Stimulated activated CD4-positive, alpha-beta T cell treated with anti-CD3 and anti-CD28 coated beads, TNF-alpha, amount 100 ng/mL, for 48 hours (primary cell): ENCODE measurements around the gene ARHGEF7.
A peak's percentile ranks its signal among the peaks of the same experiment; 100 is the strongest.
"Not testable (repeated sequence)": the region's sequence is repeated elsewhere in the genome, so short reads cannot be mapped to it uniquely, and the experiment has no call there.

ENCODE experiments used
- DNase-seq, 3 donors: peaks; one replicate each; pipeline ENCODE4 v3.0.0-alpha.2; 2020; ENCODE audit warnings: low read depth in 3 of 3

ARHGEF7 gene

DNA sequence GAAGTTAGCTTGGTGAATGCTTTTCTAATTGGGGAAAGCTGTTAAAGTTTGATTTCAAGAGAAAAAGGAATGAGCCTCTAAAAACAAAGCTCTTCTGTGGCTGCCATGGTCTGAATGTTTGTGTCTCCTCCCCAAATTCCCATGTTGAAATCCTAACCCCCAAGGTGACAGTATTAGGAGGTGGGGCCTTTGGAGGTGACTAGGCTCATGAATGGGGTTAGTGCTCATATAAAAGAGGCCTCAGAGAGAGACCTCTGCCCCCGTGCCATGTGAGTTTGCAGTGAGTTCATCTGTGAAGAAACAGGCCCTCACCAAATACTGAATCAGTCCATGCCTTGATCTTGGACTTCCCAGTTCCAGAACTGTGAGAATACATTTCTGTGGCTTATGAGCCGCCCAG, 56.5 kb downstream of the ARHGEF7 start:
- DNase-seq: no peak

DNA sequence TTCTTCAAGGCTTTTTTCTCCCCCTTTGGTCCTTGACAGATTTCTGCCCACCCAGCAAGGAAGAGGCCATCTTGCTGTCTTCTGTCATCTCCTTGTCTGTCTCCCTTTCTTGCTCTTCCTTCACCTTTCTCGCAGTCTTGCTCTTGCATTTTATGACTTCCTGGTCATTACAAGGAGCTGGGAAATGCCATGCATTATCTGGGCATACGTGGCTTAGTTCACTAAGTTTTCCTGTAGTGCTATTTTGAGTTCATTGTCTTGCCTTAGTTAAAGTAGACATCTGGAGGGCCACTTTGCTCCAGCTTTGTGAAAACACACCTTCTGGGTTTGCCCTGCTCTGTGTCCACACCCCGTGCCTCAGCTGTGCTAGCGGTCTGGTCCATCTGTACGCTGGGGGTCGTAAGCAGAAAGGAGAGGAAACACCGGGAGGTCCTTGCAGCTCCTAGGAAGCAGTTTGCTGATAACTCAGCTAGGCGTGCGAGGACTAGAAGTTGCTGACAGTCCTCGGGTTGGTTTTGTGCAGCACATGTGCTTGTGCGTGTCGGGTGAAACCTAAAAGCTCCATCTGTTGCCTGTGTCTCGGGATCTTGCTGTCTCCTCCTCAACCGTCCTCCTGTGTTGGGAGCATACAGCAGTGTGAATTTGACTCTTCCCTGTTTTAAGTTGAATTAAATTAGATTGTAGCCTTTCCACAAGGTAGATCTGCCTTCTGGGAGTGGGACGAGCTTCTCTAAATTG, 59.4 kb downstream of the ARHGEF7 start:
- DNase-seq: no peak

DNA sequence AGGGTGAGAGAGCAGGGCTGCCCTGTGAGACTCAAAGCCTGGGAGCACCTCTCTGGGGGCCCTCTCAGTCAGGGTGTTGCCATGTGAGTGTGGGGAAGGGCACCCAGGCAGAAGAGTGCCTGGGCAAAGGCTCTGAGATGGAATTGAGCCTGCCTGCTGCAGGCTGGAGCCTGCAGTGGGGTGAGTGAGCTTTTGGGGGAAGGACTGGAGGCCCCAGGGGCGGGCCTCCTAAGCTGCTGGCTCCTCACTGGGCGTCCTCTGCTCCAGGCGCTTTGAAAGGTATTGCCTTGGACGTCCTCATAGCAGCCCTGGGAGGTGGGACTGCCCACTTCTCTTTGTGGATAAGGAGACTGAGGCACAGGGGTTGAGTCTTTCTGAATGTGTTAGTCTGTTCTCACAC, 60.3 kb downstream of the ARHGEF7 start:
- DNase-seq: no peak

DNA sequence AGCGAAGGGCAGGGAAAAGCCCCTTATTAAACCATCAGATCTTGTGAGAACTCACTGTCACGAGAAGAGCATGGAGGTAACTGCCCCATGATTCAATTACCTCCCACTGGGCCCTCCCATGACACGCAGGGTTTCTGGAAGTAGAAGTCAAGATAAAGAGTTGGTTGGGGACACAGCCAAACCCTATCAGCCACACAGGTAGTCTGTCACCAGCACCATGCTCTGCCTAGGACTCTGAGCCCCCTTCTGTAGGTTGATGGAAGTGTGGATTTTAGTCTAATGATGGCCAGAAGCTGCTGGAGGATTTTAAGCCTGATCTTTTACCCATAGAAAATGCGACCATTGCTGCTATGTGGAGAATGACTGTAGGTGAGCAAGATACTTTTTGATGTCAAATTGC, 60.8 kb downstream of the ARHGEF7 start:
- no peak for DNase-seq

DNA sequence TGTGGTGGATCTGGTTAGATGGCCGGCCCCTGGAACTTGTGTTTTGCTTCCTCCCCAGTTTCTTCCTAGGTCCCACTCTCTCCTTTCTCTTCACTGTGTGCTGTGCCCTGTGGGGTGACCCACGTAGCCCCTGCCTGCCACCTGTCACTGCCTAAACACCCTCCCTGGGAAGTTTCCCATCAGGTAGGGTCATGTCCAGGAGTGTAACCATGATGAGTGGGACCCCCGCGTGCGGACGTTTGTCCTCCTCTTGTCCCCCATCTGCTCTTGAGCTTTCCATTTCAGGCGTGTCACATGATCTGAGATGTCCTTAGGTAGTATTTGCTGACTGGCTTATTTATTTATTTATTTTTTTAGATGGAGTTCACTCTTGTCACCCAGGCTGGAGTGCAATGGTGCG, 61.3 kb downstream of the ARHGEF7 start:
- DNase-seq: no peak

DNA sequence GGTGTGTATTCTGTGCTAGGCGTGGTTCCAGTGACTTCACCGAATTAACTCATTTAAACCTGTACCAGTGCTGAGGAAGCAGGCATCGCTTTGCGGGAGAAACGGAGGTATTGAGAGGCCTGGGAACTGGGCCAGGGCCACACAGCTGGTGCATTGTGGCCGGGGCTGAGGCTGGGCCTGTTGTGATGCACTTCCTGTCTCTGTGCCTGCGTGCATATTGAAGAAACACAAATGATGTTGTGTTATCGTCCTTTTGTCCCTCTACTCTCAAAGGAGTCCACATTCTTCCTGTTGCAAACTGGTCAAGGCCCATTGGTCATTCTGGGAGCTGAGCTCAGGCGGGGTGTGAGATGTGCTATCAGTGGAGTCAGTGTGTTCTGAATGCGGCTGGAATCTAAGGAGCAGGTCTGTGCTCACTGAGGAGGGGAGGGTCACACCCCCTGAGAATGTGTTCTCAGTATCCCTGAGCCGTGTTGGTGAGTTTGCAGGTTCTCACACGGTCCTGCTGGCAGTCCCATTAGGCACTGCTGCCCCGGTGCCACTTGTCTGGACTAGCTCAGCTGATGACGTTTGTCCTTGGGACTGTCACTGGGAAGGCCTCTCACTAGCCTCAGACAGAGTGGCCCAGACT, 62.1 kb downstream of the ARHGEF7 start:
- no peak for DNase-seq

DNA sequence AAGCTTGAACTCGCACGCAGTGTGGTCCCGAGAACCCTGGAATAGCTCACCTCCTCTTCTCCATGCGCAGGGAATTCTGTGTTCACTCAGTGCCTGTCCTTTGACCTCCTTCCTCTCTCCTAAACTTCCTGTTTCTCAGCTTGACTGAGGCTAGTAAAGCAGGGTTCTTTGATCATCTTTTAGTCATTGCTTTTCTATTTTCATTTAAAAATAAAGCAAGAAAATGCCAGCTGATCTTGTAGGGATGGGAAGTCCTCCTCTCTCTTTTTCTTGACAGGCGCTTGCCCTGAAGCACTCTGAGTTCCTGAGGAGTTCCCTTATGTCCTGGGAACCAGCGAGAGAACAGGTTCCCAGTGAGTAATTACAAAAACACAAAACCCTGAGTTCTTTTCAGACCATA, 62.8 kb downstream of the ARHGEF7 start:
- DNase-seq: no peak

DNA sequence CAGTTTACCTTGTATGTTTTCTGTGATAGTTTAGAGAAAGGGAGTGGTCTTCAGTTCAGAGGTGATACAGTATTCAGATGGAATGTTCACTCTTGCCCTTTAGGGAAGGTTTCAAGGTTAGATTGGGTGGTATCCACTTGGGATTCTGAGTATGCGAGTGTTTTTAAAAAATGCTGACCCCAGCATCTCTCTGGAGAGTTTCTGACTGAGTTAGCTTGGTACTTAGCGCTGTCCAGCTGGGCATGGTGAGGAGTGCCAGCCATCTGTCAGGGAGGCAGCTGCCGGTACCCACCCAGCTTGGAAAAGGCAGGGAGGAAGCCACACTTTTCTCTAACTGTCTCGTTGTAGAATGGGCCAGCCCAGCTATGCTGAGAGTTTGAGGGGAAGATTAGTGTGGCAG, 63.3 kb downstream of the ARHGEF7 start:
- no peak for DNase-seq

DNA sequence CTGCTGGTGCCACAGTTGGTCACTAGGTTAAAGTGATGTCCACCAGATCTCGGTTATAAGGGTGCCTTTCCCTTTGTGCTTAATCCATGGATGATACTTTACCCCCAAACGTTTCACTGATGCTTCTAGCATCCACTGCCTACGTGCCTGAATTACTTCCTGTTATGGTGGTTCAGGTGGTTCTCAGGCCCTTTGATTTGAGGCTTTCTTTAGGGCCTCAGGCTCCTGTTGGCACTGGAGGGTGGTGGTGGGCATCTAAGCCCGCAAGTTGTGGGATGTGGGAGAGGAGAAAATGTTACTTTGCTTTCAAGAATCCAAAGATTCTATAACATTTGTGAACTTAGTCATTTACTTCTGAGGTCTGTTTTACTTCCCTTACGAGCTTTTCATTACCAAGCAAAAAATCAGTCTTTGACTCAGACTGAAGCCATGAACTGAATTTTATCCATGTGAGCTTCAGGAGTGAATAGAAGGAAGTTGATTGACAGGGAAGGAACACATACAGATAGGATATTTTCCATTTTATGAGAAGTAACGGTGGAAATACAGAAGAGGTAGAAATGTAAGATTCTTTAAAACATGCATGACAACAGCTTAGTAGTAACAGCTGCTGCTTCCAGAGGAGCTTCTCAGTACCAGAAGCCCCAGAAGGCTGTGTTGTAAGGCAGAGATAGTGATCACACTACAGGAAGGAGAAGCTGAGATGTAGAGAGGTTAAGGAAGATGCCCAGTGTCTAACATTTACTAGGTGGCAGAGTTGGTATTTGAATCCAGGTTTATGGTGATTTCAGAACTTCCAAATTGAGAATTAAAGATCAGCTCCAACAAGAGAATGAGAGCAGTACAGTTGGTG, 65.0 kb downstream of the ARHGEF7 start:
- DNase-seq: no peak

DNA sequence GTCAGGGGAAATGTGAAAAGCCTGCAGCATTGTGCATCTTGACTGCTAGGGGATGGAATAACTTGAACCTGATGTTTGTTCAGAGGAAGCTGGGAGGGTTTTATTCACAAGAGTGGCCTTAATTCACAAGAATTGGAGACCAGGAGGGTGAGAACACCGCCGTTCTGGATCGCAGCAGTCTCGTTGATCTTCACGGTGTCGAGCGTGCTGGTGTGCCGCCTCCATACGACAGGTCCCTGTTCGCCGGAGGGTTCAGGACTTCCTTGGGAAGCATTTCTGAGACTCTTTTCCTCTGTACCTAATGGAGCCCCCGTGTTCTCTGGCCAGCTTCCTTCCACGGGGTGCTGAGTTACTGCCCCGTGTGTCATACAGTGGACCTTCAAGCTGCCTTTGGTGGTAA, 66.9 kb downstream of the ARHGEF7 start:
- no peak for DNase-seq

DNA sequence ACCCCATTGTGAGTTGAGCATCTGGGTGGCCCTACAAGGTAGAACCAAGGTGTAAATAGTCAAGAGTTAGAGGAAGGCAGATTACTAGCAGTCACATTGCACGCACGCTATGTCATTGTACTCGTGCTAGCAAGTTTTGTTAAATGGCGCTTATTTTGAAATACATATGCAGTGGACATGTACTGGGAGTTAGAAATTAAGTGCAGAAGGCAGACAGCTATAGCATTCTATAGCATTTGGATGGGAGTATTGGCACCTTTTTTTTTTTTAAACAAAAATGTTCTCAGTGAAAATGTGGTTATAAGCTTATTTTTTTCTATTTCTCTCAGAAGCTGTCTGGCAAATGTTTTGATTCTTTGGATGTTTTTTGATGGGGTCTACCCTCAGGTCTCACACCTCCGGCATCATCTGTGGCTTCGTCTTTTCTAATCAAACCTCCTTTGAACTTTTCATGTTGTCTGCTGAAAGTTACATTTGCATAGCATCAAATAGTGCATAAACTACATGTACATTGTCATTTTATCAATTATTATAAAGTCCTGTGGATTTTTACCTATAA, 68.1 kb downstream of the ARHGEF7 start:
- no peak for DNase-seq

DNA sequence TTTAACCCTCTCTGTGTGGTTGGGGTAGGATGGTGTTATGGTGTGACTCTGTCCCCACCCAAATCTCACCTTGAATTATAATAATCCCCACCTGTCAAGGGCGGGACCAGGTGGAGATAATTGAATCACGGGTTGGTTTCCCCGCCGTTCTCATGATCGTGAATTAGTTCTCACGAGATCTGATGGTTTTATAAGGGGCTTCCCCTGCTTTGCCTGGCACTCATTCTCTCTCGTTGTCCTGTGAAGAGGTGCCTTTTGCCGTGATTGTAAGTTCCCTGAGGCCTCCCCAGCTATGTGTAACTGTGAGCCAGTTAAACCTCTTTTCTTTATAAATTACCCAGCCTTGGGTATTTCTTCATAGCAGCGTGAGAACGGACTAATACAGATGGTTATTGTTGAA, 68.8 kb downstream of the ARHGEF7 start:
- DNase-seq: no peak

DNA sequence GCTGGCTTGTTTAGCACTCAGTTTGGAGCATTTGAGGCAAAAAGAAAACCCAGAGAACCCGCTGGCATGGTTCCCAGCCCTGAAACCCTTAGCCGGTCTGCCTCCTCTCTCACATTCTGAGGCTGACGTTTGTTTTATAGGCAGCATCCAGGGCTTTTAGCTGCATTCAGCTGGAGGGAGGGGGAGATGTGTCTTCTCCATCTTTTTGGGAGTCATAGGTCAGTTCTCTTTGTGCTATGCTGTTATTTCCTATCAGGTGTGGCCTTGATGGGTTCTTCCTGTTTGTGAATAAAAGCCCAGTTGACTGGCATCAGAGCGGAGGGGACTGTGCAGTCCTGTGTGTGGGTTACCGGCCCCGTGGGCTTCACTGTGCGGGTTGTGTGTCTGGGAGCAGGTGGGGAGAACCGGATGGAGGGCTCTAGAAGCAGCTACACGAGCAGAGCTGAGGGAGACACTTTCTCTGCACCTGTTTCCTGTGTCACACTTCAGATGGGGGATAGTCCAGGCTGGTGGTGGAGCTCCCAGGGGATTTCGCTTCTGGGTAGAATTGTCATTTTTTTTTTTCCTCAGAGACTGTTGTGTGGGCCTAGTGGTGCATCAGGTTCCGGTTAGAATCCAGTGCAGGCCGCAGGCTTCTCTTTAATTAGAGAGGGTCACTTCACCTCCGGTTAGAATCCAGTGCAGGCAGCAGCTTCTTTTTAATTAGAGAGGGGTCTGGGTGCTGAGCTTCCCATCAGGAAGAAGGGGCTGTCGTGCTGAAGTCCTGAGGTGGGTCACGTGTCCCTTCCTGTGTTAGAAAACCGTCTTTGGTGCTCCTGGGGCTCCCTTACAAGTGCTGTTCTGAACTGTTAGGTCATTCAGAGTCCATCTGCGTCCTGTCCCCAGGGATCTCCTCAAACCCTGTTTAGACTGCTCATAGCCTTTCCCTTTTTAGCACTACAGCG, 69.6 kb downstream of the ARHGEF7 start:
- no peak for DNase-seq

DNA sequence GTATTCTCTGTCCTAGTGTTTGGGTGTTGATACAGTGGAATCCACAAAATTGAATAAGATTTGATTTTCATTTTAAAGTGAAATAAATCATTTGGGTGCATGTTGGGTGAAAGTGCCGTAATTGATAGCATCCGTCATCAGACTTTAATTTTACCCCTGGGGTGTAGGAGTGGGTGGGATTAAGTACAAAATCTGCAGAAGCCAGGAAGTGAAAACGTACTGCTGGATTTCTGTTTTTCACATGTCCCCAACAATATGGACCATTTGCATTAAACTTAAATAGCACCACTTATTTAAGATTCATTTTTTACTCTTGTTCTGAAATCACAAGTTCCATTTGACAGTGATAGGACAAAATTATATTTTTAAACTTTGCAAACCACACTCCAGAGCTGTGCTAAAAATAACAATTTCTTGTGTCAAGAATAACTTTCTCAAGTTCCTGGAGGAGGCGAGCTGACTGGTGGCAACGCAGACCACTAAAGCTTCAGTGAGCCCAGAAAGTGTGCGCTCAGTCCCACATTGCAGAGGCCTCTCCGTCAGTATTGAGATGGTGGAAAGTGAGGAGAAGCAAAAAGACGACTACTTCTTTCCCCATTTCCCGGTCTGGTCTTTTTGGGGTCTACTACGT, 71.3 kb downstream of the ARHGEF7 start:
- no peak for DNase-seq

DNA sequence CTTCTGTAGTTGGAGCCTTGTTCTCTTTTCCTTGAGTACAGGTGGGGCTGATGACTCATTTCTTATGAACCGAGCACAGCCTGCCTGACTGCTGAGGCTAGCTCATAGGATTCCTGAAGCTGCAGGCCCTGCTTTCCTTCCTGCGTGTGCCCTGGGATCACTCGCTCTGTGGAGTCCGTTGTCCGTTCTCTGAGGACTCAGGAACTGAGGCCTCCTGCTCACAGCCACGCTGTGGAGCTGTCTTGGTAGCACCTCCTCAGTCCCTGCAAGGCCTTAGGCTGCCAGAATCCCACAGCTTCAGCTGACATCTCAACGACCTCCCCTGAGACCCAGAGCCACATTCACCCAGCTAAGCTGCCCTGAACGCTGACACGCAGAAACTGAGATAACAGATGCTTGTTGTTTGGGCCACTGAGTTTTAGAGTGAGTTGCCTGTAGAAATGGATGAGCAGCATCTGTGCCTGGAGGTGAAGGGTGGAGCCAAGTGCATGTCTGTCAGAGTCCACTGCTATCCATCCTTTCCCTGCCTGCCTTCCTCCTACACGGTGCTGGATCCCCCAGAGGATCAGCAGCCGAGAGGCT, 72.9 kb downstream of the ARHGEF7 start:
- DNase-seq: no peak

DNA sequence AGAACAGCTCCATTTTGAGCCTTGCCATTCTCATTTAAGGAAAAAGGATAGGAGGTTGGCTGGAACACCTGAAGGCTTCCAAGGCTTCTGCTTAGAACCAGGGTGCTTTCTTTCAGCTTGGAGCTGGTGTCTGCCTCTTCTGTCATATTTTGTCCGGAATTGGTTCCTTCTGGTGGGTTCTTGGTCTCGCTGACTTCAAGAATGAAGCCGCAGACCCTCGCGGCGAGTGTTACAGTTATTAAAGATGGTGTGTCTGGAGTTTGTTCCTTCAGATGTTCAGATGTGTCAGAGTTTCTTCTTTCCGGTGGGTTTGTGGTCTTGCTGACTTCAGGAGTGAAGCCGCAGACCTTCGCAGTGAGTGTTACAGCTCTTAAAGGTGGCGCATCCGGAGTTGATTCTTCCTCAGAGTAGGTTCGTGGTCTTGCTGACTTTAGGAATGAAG, 74.0 kb downstream of the ARHGEF7 start:
- DNase-seq: peak; percentile 22 to 41 (median 27)

DNA sequence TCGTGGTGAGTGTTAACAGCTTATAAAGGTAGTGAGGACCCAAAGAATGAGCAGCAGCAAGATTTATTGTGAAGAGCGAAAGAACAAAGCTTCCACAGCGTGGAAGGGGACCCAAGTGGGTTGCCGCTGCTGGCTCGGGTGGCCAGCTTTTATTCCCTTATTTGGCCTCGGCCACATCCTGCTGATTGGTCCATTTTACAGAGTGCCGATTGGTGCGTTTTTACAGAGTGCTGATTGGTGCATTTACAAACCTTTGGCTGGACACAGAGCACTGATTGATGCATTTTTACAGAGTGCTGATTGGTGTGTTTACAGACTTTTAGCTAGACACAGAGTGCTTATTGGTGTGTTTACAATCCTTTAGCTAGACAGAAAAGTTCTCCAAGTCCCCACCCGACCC, 74.4 kb downstream of the ARHGEF7 start:
- DNase-seq: not testable (repeated sequence)

DNA sequence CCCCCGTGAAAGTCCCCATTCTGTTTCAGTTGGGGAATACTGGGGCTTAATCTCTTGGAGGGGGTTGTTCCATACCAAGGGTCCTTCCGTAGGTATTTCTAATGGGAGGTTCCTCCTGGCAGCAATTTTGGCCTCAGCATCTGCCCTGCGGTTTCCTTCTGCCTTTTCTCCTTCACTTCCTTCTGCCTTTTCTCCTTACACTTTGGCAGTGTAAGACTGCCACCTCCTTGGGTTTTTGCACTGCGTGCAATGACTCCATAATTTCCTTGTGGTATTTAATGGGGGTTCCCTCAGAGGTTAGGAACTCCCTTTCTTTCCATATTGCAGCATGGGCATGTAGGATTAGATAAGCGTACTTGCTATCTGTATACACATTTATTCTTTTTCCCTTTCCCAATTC, 78.1 kb downstream of the ARHGEF7 start:
- not testable (repeated sequence) for DNase-seq

DNA sequence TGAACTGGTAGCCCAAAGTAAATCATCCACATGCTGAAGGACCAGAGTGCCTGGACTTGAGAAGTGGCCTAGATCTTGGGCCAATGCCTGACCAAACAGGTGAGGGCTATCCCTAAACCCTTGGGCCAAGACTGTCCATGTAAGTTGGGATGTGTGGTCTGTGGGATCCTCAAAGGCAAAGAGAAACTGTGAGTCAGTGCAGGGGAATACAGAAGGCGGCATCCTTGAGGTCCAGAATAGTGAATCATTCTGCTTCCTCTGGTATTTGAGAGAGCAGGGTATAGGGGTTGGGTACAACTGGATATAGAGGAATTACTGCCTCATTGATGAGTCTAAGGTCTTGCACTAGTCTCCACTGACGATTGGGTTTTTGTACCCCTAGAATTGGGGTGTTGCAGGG, 79.5 kb downstream of the ARHGEF7 start:
- DNase-seq: not testable (repeated sequence)

DNA sequence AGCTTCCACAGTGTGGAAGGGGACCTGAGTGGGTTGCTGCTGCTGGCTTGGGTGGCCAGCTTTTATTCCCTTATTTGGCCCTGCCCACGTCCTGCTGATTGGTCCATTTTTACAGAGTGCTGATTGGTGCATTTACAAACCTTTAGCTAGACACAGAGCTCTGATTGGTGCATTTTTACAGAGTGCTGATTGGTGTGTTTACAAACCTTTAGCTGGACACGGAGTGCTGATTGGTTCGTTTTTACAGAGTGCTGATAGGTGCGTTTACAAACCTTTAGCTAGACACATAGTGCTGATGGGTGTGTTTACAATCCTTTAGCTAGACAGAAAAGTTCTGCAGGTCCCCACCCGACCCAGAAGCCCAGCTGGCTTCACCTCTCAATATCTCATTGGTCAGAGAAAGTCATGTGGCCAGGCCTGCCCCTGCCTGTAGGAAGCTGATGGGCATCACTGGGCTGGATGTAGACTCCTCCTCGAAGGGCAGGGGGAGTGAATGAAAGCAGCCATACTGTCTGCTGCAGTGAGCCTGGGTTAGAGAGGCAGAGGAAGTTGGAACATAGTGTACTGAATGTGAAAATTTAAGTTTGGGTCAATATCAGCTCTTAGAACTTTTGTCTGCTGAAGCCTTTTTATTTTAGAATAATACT, 83.7 kb downstream of the ARHGEF7 start:
- DNase-seq: not testable (repeated sequence)
